ENCODE measurements around the gene MTFP1.
"Not testable (repeated sequence)": the region's sequence is repeated elsewhere in the genome, so short reads cannot be mapped to it uniquely, and the experiment has no call there.

The MTFP1 gene

GRCh38 chr22:30455075-30455840 lies 29.7 kb downstream of the MTFP1 start:
- no peak for DNase-seq (ENCODE audit: low spot score)

GRCh38 chr22:30457981-30458380 lies 32.4 kb downstream of the MTFP1 start:
- no peak for DNase-seq (ENCODE audit: low spot score)

GRCh38 chr22:30459181-30460052 lies 33.8 kb downstream of the MTFP1 start:
- no peak for DNase-seq (ENCODE audit: low spot score)

- DNase-seq (ENCODE audit: low spot score): no peak
These were observed 34.6 kb downstream of the MTFP1 start for GRCh38 chr22:30460147-30460546.

DNA sequence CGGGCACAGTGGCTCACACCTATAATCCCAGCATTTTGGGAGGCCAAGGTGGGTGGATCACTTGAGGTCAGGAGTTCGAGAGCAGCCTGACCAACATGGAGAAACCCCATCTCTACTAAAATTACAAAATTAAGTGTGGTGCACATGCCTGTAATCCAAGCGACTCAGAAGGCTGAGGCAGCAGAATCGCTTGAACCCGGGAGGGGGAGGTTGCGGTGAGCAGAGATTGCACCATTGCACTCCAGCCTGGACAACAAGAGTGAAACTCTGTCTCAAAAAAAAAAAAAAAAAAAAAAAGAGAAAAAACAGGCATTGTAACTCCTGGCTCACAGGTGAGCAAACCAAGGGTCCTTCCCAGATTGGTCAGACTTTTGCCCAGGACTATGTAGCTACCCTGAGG lies 35.0 kb downstream of the MTFP1 start:
- DNase-seq (ENCODE audit: low spot score): not testable (repeated sequence)

DNA sequence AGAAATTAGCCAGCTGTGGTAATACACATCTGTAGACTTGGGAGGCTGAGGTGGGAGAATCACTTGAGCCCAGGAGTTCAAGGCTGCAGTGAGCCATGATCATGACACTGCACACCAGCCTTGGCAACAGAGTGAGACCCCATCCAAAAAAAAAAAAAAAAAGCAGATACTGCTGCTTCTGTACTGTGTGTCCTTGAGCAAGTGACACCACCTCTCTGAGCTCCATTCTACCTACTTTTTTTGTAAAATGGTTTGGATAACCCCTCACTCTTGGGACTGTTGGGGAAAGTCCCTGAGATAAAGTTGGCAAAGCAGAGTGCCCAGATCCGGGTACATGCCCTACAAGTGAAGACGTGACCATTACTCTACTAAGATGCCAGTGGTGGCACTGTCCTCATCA lies 43.6 kb downstream of the MTFP1 start:
- DNase-seq (ENCODE audit: low spot score): no peak

- no peak for DNase-seq (ENCODE audit: low spot score)
These were observed 45.1 kb downstream of the MTFP1 start for GRCh38 chr22:30470655-30471054.

GRCh38 chr22:30471616-30472318 lies 46.2 kb downstream of the MTFP1 start, which contains the start of gene SEC14L3:
TSS of gene SEC14L3 (minus strand) at chr22:30472017. CDS start at chr22:30471958, 59 bp downstream.
- DNase-seq (ENCODE audit: low spot score): no peak

- no peak for DNase-seq (ENCODE audit: low spot score)
These were observed 47.6 kb downstream of the MTFP1 start for GRCh38 chr22:30472994-30473720.

DNA sequence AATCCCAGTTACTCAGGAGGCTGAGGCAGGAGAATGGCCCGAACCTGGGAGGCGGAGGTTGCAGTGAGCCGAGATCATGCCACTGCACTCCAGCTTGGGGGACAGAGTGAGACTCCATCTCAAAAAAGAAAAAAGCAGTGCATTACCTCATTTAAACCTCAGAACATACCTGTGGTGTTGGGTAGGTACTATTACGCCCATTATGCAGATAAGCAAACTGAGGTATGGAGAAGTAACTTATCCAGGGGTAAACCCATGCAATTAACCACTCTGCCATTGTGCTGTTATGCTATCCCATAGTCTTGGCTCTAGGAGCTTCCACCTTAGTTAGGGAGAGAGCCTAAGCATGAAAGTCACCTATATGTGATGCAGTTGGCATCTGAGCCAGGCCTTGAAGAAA lies 48.6 kb downstream of the MTFP1 start:
- no peak for DNase-seq (ENCODE audit: low spot score)

- DNase-seq (ENCODE audit: low spot score): no peak
These were observed 49.3 kb downstream of the MTFP1 start for GRCh38 chr22:30474683-30475424.
